Neural cell (in vitro differentiated cells): Measurements from ENCODE around the gene KNG1.

Source experiments
- CTCF ChIP-seq: fragments of 450-650 bp; IDR thresholded peaks from 2 replicates; pipeline ENCODE4 v1.5.1; 2014; ENCODE audit warnings: antibody characterized with exemption, mild to moderate bottlenecking, moderate library complexity; ENCODE audit not compliant: poor library complexity, severe bottlenecking
- EP300 ChIP-seq: fragments of 450-650 bp; conservative IDR thresholded peaks from 2 replicates; pipeline ENCODE4 v1.6.1; 2014; ENCODE audit warnings: antibody characterized with exemption, mild to moderate bottlenecking, moderate library complexity; ENCODE audit not compliant: poor library complexity, severe bottlenecking
- EZH2 ChIP-seq: fragments of 200-600, 300-800 bp; shearing (Covaris generic), sonication (generic); IDR thresholded peaks from 2 replicates; pipeline ENCODE4 v1.6.1; 2014; ENCODE audit warnings: antibody characterized with exemption, low read length, borderline replicate concordance, mild to moderate bottlenecking; ENCODE audit not compliant: insufficient read depth, poor library complexity, severe bottlenecking
- MXI1 ChIP-seq: fragments of 450-650 bp; conservative IDR thresholded peaks from 2 replicates; pipeline ENCODE4 v1.6.1; 2014; ENCODE audit warnings: antibody characterized with exemption, mild to moderate bottlenecking; ENCODE audit not compliant: poor library complexity, severe bottlenecking
- POLR2AphosphoS5 ChIP-seq: IDR thresholded peaks from 2 replicates; pipeline ENCODE4 v1.6.1; 2012
- RAD21 ChIP-seq: fragments of 450-650 bp; conservative IDR thresholded peaks from 2 replicates; pipeline ENCODE4 v1.6.1; 2014; ENCODE audit warnings: antibody characterized with exemption, mild to moderate bottlenecking, moderate library complexity
- SMC3 ChIP-seq: fragments of 450-650 bp; conservative IDR thresholded peaks from 2 replicates; pipeline ENCODE4 v1.6.1; 2014; ENCODE audit warnings: antibody characterized with exemption, mild to moderate bottlenecking, moderate library complexity; ENCODE audit not compliant: poor library complexity
- TAF1 ChIP-seq: IDR thresholded peaks from 2 replicates; pipeline ENCODE4 v1.6.1; 2012; ENCODE audit warnings: low read depth
- TF ChIP-seq, protein P1 (sequence below): IDR thresholded peaks from 2 replicates; pipeline ENCODE4 v1.6.1; 2012; ENCODE audit warnings: borderline replicate concordance

DNA sequence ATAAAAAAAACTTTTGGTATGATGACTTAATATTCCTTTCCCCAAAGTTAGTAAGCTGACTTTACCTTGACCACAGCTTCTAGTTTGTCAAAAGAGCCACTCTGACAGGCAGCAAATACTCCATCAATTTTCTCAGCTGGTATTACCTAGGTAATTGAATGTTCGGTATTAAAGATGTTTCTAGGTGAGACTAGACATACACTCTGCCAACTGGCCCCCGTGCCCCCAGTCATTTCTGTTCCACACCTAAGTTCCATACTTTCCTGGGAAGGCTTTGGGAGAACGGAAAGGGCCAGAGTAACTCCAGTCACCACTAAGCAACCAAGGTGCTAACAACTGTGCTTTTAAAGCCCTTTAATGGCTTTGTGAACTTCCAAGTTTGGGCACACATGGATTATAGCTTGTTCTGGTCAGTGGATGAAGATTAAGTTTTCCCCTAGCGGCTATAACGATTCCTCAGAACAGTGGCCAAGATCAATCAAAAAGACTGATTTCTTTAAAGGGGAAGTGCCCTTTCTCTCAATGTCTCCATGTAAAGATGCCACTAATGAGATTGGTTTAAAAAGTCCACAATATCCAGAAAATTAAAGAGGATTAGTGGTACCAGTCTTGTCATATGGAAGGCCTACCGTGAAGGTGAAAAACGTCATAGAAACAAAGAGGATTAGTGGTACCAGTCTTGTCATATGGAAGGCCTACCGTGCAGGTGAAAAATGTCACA is 73.3 kb downstream of the KNG1 start:
- TF ChIP-seq MXI1 (no peak), CTCF (no peak), EP300 (no peak), POLR2AphosphoS5 (no peak), RAD21 (no peak), SMC3 (no peak), EZH2 (no peak), TAF1 (no peak)
- TF ChIP-seq, protein P1, sequence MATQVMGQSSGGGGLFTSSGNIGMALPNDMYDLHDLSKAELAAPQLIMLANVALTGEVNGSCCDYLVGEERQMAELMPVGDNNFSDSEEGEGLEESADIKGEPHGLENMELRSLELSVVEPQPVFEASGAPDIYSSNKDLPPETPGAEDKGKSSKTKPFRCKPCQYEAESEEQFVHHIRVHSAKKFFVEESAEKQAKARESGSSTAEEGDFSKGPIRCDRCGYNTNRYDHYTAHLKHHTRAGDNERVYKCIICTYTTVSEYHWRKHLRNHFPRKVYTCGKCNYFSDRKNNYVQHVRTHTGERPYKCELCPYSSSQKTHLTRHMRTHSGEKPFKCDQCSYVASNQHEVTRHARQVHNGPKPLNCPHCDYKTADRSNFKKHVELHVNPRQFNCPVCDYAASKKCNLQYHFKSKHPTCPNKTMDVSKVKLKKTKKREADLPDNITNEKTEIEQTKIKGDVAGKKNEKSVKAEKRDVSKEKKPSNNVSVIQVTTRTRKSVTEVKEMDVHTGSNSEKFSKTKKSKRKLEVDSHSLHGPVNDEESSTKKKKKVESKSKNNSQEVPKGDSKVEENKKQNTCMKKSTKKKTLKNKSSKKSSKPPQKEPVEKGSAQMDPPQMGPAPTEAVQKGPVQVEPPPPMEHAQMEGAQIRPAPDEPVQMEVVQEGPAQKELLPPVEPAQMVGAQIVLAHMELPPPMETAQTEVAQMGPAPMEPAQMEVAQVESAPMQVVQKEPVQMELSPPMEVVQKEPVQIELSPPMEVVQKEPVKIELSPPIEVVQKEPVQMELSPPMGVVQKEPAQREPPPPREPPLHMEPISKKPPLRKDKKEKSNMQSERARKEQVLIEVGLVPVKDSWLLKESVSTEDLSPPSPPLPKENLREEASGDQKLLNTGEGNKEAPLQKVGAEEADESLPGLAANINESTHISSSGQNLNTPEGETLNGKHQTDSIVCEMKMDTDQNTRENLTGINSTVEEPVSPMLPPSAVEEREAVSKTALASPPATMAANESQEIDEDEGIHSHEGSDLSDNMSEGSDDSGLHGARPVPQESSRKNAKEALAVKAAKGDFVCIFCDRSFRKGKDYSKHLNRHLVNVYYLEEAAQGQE: no peak
